GM21367 (cell line): ENCODE data around the gene CDKN3.
A peak's percentile ranks its signal among the peaks of the same experiment; 100 is the strongest.

Experiments used
- ATAC-seq: cut with Tn5 transposase; IDR thresholded peaks from one replicate; pipeline ENCODE4 v1.9.1; 2021; ENCODE audit not compliant: unreplicated experiment

CDKN3 gene

GRCh38 chr14:54396493-54397335 lies at the start of gene CDKN3:
Gene CDKN3, plus strand, starts transcription at chr14:54397007. Its CDS starts 62 bp downstream, at chr14:54397069.
- peak; percentile 97 for ATAC-seq

GRCh38 chr14:54347044-54347443 lies 49.8 kb upstream of the CDKN3 start:
- no peak for ATAC-seq

GRCh38 chr14:54348001-54348611 lies 48.7 kb upstream of the CDKN3 start:
- no peak for ATAC-seq

- no peak for ATAC-seq
Measured at GRCh38 chr14:54348923-54349620, 47.7 kb upstream of the CDKN3 start.

GRCh38 chr14:54349713-54350112 lies 47.1 kb upstream of the CDKN3 start:
- ATAC-seq, result no peak

GRCh38 chr14:54350203-54350602 lies 46.6 kb upstream of the CDKN3 start:
- no peak for ATAC-seq

GRCh38 chr14:54353266-54353665 lies 43.5 kb upstream of the CDKN3 start:
- ATAC-seq, result no peak

GRCh38 chr14:54353694-54354093 lies 43.1 kb upstream of the CDKN3 start:
- ATAC-seq, result no peak

- ATAC-seq, result no peak
Measured at GRCh38 chr14:54354096-54354495, 42.7 kb upstream of the CDKN3 start.

- no peak for ATAC-seq
Measured at GRCh38 chr14:54354968-54355641, 41.7 kb upstream of the CDKN3 start.

GRCh38 chr14:54355698-54356097 lies 41.1 kb upstream of the CDKN3 start:
- ATAC-seq, result no peak

GRCh38 chr14:54356172-54356571 lies 40.6 kb upstream of the CDKN3 start:
- no peak for ATAC-seq

- no peak for ATAC-seq
Measured at GRCh38 chr14:54360667-54361066, 36.1 kb upstream of the CDKN3 start.

GRCh38 chr14:54362089-54362504 lies 34.7 kb upstream of the CDKN3 start:
- no peak for ATAC-seq

GRCh38 chr14:54362759-54363437 lies 33.9 kb upstream of the CDKN3 start:
- no peak for ATAC-seq

- no peak for ATAC-seq
Measured at GRCh38 chr14:54364555-54365415, 32.0 kb upstream of the CDKN3 start.

- peak; percentile 74 for ATAC-seq
Measured at GRCh38 chr14:54366736-54367735, 29.8 kb upstream of the CDKN3 start.

- no peak for ATAC-seq
Measured at GRCh38 chr14:54368291-54368690, 28.5 kb upstream of the CDKN3 start.

- no peak for ATAC-seq
Measured at GRCh38 chr14:54369343-54369742, 27.5 kb upstream of the CDKN3 start.
